ENCODE measurements around the gene ZGPAT.

Gene ZGPAT

GRCh38 chr20:63742381-63743024 lies 34.7 kb downstream of the ZGPAT start:
- H3K4me3 ChIP-seq (ENCODE audit: low read depth, low read length), result no peak overlapping the region

- no peak overlapping the region for H3K4me3 ChIP-seq (ENCODE audit: low read depth, low read length)
These were observed 35.6 kb downstream of the ZGPAT start for GRCh38 chr20:63743210-63743970.

- no peak overlapping the region for H3K4me3 ChIP-seq (ENCODE audit: low read depth, low read length)
These were observed 36.3 kb downstream of the ZGPAT start for GRCh38 chr20:63744158-63744557.

- H3K4me3 ChIP-seq (ENCODE audit: low read depth, low read length), result no peak overlapping the region
These were observed 37.0 kb downstream of the ZGPAT start for GRCh38 chr20:63744574-63745423.

- H3K4me3 ChIP-seq (ENCODE audit: low read depth, low read length), result no peak overlapping the region
These were observed 37.6 kb downstream of the ZGPAT start for GRCh38 chr20:63745424-63745805.

- H3K4me3 ChIP-seq (ENCODE audit: low read depth, low read length), result no peak overlapping the region
These were observed 38.3 kb downstream of the ZGPAT start for GRCh38 chr20:63745961-63746731.

GRCh38 chr20:63746751-63747315 lies 39.0 kb downstream of the ZGPAT start:
- H3K4me3 ChIP-seq (ENCODE audit: low read depth, low read length), result no peak overlapping the region

GRCh38 chr20:63747622-63748069 lies 39.8 kb downstream of the ZGPAT start:
- H3K4me3 ChIP-seq (ENCODE audit: low read depth, low read length), result no peak overlapping the region

- no peak overlapping the region for H3K4me3 ChIP-seq (ENCODE audit: low read depth, low read length)
These were observed 40.5 kb downstream of the ZGPAT start for GRCh38 chr20:63748070-63748933.

GRCh38 chr20:63748934-63749270 lies 41.1 kb downstream of the ZGPAT start:
- no peak overlapping the region for H3K4me3 ChIP-seq (ENCODE audit: low read depth, low read length)

GRCh38 chr20:63749597-63750508 lies 42.0 kb downstream of the ZGPAT start:
- H3K4me3 ChIP-seq (ENCODE audit: low read depth, low read length), result no peak overlapping the region

- no peak overlapping the region for H3K4me3 ChIP-seq (ENCODE audit: low read depth, low read length)
These were observed 43.1 kb downstream of the ZGPAT start for GRCh38 chr20:63750807-63751470.

GRCh38 chr20:63751471-63752271 lies 43.8 kb downstream of the ZGPAT start:
- H3K4me3 ChIP-seq (ENCODE audit: low read depth, low read length), result no peak overlapping the region

GRCh38 chr20:63752411-63753101 lies 44.7 kb downstream of the ZGPAT start:
- H3K4me3 ChIP-seq (ENCODE audit: low read depth, low read length), result no peak overlapping the region

GRCh38 chr20:63753381-63753780 lies 45.5 kb downstream of the ZGPAT start:
- H3K4me3 ChIP-seq (ENCODE audit: low read depth, low read length), result no peak overlapping the region

- no peak overlapping the region for H3K4me3 ChIP-seq (ENCODE audit: low read depth, low read length)
These were observed 46.2 kb downstream of the ZGPAT start for GRCh38 chr20:63754008-63754407.

Data from iPS-11a (cell line).